NCI-H2196 (cell line): ENCODE results near the gene SLC24A3.

ENCODE experiments used
- DNase-seq: peaks from one replicate; lab custom pipeline; 2025; ENCODE audit not compliant: unreplicated experiment; lab: John Stamatoyannopoulos, UW

SLC24A3 gene

DNA sequence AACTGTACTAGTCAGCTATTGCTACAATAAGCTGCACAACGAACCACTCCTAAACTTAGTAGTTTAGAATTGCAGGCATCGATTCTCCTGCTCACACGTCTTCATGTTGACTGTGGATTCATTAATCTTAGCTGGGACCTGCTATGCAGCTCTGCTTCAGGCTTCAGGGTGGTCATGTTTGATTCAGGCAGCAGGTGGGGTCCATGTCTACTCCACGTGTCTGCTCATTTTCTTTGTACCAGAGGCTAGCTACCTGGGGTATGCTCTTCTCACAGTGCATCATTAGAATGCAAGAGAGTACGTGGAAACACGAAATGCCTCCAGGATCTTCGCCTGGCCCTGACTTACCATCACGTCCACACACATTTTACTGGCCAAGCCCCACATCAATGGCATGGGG lies 481.1 kb downstream of the SLC24A3 start:
- no peak for DNase-seq

- no peak for DNase-seq
Measured at GRCh38 chr20:19695081-19695480, 482.6 kb downstream of the SLC24A3 start.

- no peak for DNase-seq
Measured at GRCh38 chr20:19696620-19697019, 484.2 kb downstream of the SLC24A3 start.

DNA sequence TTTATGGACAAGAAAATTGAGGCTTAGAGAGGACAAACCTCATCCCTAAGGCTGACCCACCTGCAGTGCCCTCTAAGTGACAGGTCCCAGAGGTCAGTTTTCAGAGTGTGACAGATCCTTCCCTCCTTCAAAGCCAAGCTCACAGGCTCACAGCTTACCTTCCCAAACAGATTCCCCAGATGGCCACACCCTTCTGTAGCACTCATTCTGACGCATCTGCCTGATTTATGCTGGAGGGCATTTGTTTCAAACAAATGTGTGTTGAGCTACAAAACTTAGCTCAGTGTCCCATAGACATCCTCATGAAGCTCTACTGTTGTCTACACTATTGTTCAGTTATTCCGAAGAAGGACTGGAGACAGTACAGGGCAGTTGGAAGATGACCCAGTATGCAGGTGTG lies 485.0 kb downstream of the SLC24A3 start:
- DNase-seq: no peak

DNA sequence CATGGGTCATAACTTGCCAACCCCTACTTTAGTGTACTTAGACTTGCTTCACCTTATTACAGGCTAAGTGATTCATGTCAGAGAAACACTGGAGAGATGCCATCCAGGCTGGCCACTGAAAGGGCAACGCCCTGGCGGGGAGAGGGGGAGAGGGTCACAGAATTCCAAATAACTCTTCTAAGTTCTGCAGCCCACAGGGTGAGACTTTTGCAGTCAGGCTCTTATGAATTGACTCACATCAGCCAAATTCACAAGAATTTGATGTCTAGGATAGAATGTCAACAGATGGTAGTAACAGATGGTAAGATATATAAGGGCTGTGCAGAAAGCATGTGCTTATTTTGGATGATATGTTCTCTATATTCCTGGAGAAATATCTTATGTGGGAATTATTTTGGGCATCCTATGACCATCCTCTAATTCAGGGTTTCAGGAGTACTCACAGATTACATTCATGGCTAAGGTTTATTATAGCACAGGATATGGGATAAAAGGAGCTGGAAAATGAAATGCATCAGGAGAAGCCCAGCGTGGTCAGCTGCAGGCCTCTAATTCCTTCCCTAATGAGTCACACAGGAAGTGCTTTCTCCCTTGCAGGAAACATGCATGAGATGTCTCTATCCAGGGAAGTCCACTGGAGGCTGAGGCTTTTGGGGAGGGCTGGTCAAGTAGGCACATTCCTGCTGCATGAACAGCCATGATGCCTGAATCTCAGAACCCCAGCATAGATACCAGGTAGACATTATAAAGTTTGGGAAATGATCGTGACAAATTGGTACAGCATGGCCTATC lies 486.9 kb downstream of the SLC24A3 start:
- no peak for DNase-seq

DNA sequence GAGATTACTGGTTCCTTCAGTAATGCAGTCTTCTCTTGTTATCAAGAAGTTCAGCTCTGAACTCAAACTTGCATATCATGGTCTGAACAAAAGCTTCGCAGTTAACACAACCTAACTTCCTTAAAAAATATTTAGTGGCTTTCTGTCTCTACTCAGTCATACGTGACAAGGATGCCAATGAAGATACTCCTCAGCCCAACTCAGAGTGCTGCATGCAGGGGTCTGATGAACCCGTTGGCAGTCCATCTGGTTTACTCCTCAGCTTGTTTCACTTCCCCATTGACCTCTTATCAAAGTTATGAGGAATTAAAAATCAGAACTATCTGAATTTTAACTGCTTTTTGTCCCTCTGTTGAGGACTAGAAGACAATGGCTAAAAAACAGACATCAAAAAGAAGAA lies 489.0 kb downstream of the SLC24A3 start:
- DNase-seq: no peak

GRCh38 chr20:19706463-19706862 lies 494.0 kb downstream of the SLC24A3 start:
- no peak for DNase-seq

- DNase-seq: no peak
Measured at GRCh38 chr20:19709635-19710335, 497.3 kb downstream of the SLC24A3 start.

DNA sequence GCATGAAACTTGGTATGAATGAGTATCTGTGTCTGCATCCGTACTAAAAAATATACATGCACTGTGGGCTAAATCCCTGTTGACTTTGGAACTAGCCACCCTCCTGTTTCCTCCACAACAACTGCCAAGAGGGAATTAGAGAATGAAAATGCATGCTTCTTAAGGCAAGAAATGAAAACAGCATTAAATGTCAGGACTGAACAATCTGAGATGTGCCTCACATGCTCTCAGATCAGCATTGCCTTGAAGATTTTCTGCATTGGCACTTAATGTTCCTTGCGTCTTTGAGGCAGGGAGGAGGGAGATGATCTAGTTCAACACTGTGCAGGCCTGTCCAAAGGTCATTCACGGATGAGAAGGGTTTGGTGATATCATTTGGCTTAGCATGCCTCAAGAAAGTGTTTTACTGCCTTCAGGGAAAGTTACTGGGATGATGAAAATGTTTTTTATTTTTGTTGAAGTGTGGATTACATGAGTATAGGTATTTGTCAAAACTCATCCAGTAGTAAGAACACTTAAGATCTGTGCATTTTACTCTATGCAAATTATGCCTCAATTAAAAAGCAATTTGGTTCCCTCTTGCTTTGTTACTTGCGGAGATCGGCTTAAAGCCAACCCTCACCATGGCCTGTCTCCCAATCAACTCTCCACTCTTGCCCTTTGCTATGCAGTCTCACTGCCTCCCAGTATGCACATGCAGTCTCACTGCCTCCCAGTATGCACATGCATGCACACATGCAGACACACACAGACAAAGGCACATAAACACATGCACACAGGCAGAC lies 498.1 kb downstream of the SLC24A3 start:
- DNase-seq: no peak

- no peak for DNase-seq
Measured at GRCh38 chr20:19711126-19711525, 498.7 kb downstream of the SLC24A3 start.

DNA sequence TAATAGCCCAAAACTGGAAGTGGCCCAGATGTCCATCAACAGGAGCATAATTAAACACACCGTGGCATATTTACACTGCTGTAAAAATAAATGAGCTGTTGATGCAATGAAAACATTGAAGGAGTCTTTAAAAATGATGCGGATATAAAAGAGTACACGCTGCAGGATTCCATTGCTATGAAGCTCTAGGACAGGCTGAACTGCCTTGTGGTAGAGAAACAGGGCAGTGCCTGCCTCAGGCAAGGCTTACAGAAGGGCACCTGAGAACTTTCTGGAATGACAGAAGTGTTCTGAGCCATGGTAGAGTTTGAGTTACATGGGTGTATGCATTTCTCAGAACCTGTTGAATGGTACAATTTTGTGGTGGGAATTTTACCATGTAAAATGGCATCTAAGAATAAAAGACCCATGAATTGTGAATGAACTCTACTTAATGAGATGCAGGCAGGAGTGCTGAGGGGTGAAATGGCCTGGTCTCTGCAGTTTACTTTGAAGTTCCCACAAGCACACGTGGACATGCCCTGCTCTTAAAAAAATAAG lies 500.3 kb downstream of the SLC24A3 start:
- no peak for DNase-seq

DNA sequence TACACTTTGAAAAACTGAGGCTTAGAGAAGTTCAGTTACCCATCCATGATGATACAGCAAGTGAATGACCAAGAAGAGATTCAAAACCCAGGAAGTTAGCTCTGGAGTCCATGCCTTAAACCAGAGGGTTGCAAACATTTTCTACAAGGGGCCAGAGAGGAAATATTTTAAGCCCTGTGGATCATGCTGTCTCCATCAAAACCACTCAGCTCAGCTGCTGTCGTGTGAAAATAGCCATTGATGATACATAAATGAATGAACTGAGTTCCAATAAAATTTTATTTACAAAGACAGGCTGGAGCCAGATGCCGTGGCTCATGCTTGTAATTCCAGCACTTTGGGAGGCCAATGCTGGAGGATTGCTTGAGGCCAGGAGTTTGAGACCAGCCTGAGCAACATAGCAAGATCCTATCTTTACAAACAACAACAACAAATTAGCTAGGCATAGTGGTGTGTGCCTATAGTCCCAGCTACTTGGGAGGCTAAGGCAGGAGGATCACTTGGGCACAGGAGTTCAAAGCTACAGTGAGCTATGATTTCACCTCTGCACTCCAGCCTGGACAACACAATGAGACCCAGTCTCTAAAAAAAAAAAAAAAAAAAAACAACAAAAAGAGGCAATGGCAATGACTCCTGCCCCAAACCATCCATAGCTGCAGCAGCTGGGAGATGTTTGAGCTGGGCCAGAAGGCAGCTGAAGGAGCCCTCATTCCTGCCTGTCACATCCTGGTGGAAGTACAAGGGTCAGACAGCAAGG lies 501.6 kb downstream of the SLC24A3 start:
- DNase-seq: no peak

- DNase-seq: no peak
Measured at GRCh38 chr20:19714579-19714840, 502.1 kb downstream of the SLC24A3 start.

GRCh38 chr20:19715986-19716385 lies 503.5 kb downstream of the SLC24A3 start:
- no peak for DNase-seq

DNA sequence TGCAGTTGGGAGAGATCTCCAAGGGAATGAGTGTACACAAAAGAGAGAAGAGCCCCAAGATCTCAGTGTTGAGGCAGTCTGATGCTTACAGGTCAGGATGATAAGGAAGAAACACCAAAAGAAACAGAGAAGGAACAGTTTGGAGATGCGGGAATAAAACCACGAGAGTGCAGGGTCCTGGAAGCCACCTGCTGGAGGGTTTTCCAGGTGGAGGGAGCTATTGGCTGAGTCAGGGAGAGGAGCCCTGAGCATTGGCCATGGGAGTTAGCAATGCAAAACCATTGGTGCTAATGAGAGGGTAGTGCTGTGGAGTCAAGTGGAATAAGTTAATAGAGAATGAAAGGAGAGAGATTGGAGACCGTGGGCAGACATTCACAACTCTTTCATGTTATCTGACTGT lies 506.4 kb downstream of the SLC24A3 start:
- no peak for DNase-seq

- no peak for DNase-seq
Measured at GRCh38 chr20:19720991-19721390, 508.5 kb downstream of the SLC24A3 start.

GRCh38 chr20:19723051-19723450 lies 510.6 kb downstream of the SLC24A3 start:
- DNase-seq: no peak

GRCh38 chr20:19723813-19724430 lies 511.5 kb downstream of the SLC24A3 start:
- no peak for DNase-seq

DNA sequence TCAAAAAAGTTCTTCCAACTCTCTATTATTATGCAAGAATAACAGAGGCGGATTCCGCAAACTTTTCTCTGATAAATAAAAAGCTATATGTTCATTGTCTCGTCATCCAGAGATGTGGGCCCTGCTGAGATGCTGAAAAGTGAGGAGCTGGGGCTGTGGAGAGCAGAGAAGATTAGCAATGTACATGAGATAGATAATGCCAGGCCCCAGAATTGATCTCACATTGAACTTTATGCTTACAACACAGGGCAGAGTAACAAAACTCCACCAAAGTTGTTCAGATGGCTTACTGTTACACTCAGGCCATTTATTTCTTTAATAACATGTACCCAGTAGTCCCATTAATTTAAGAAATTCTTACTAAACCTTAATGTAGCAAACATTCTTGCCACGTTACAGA lies 512.9 kb downstream of the SLC24A3 start:
- no peak for DNase-seq

- DNase-seq: no peak
Measured at GRCh38 chr20:19725814-19726525, 513.5 kb downstream of the SLC24A3 start.
